Testis (tissue), 3 donors: ENCODE data around the gene SLC12A9. TPM values are rescaled to one million over a fixed set of nuclear protein-coding genes. Genes with fewer than 3 reads are reported as not detected.
A peak's percentile ranks its signal among the peaks of the same experiment; 100 is the strongest.

ENCODE experiments used
- DNase-seq: peaks from one replicate; pipeline ENCODE4 v3.0.0-alpha.2; 2019
- H3K27ac ChIP-seq, 2 donors: fragments of 200-600 bp; sonication (generic); one replicate each; pipeline ENCODE4 v1.5.1; 2019
- H3K27me3 ChIP-seq: fragments of 200-600 bp; sonication (generic); one replicate; pipeline ENCODE4 v1.5.1; 2019
- H3K36me3 ChIP-seq: fragments of 200-600 bp; sonication (generic); one replicate; pipeline ENCODE4 v1.5.1; 2017; ENCODE audit warnings: low read depth; ENCODE audit errors: missing control alignments
- H3K4me1 ChIP-seq: fragments of 200-600 bp; sonication (generic); one replicate; pipeline ENCODE4 v1.5.1; 2019
- H3K4me3 ChIP-seq, 2 donors: fragments of 200-600 bp; sonication (generic); one replicate each; pipeline ENCODE4 v1.5.1; 2017 to 2019
- H3K9me3 ChIP-seq: fragments of 200-600 bp; sonication (generic); one replicate; pipeline ENCODE4 v1.5.1; 2017
- CTCF ChIP-seq, 3 experiments: fragments of 450-650 bp in 2 of 3; fragments of 200-600 bp in 1 of 3; sonication (generic) in 1 of 3; IDR thresholded peaks; one replicate each; pipeline ENCODE4 v1.5.1; 2016 to 2019; ENCODE audit warnings: antibody characterized with exemption in 3 of 3, mild to moderate bottlenecking in 2 of 3, moderate library complexity in 1 of 3
- POLR2A ChIP-seq: fragments of 450-650 bp; IDR thresholded peaks from one replicate; pipeline ENCODE4 v1.6.1; 2017; ENCODE audit warnings: antibody characterized with exemption, mild to moderate bottlenecking, moderate library complexity
- WGBS, 2 donors: methylation state at CpG; one replicate each; pipeline ENCODE4 v1.1.5; 2018; 5-methylcytosine and 5-hydroxymethylcytosine counted together
- intact Hi-C: fragments of 100-400 bp; cut with DNase I; formaldehyde crosslinking; loops from one replicate; pipeline ENCODE4 v1.15.1; 2023; ENCODE audit warnings: low total_unique reads
- polyA plus RNA-seq: library from polyadenylated mRNA; stranded (reverse); fragments of 350-450 nt; fragmentation: Illumina TruSeq; extraction: RNeasy Lipid Tissue Mini Kit (QIAGEN cat#74804); gene quantifications from one replicate; pipeline ENCODE4 v1.2.3, GENCODE V29; 2014; ENCODE audit warnings: low read depth, low replicate concordance; ENCODE audit not compliant: insufficient read depth
- total RNA-seq, 2 donors: library from RNA; depleted of rRNA; stranded (reverse); fragments of >200 nt; gene quantifications; one replicate each; pipeline ENCODE4 v1.2.3, GENCODE V29; 2016

Gene SLC12A9
- total and polyA plus RNA-seq, 3 donors from 2014 or later, result 12.8 to 18.9 (median 13.8) TPM

- no peaks in the 10 kb centered on the region for H3K9me3 ChIP-seq
- peaks cover 27% of the 10 kb centered on the region for H3K4me1 ChIP-seq
- TF ChIP-seq CTCF (IDR thresholded peaks at IDR 0.05), result no peak
- no peak for TF ChIP-seq POLR2A
- no peaks in the 10 kb centered on the region for H3K27me3 ChIP-seq
- 41 to 43% methylated on average over 7 to 8 of the region's 8 CpGs for WGBS, 2 donors
- intact Hi-C loops, result no loop called here
- DNase-seq, result no peak
- H3K4me3 ChIP-seq, result peak overlapping the region; percentile 76 to 99
- no peaks in the 10 kb centered on the region for H3K36me3 ChIP-seq
- peak overlapping the region; percentile 96 for H3K27ac ChIP-seq
These were observed 21.7 kb downstream of the SLC12A9 start for GRCh38 chr7:100874300-100874576.

- Histone ChIP-seq H3K9me3 (no peaks in the 10 kb centered on the region), H3K36me3 (no peaks in the 10 kb centered on the region), H3K4me1 (peaks cover 27% of the 10 kb centered on the region), H3K4me3 (peak within 1 kb of the TSS; percentile 76 to 99), H3K27me3 (no peaks in the 10 kb centered on the region), H3K27ac (peak within 1 kb of the TSS; percentile 96)
- intact Hi-C loops, result no loop called here
- WGBS, 2 donors, result 1% methylated on average over 48 to 79 of the region's 79 CpGs
- DNase-seq, result peak; percentile 99
- TF ChIP-seq CTCF (IDR thresholded peaks at IDR 0.05) (peak; percentile 44 to 94 (median 75)), POLR2A (peak; percentile 70)
These were observed 22.3 kb downstream of the SLC12A9 start, which contains the start of gene SRRT for GRCh38 chr7:100874577-100875355. TSS of gene SRRT (plus strand) at chr7:100875103. CDS start at chr7:100875591, 488 bp downstream.

GRCh38 chr7:100875356-100875751, 22.8 kb downstream of the SLC12A9 start:
- 0% methylated on average over 12 to 39 of the region's 39 CpGs for WGBS, 2 donors

GRCh38 chr7:100878013-100878412, 25.5 kb downstream of the SLC12A9 start:
- no peak for TF ChIP-seq CTCF (IDR thresholded peaks at IDR 0.05)
- TF ChIP-seq POLR2A, result no peak
- Histone ChIP-seq H3K36me3 (no peaks in the 10 kb centered on the region), H3K27me3 (no peaks in the 10 kb centered on the region), H3K4me3 (no peak overlapping the region), H3K4me1 (peaks cover 27% of the 10 kb centered on the region), H3K27ac (no peak overlapping the region), H3K9me3 (no peaks in the 10 kb centered on the region)
- no peak for DNase-seq
- 69 to 71% methylated on average over 7 of the region's 7 CpGs for WGBS, 2 donors
- intact Hi-C loops, result no loop called here

More at GRCh38 chr7:100875356-100875751, 22.8 kb downstream of the SLC12A9 start:
- no peaks in the 10 kb centered on the region for H3K9me3 ChIP-seq
- no peaks in the 10 kb centered on the region for H3K27me3 ChIP-seq
- intact Hi-C loops, result no loop called here
- H3K4me3 ChIP-seq, result peak overlapping the region; percentile 76 to 99
- TF ChIP-seq CTCF (IDR thresholded peaks at IDR 0.05) (no peak), POLR2A (no peak)
- peaks cover 27% of the 10 kb centered on the region for H3K4me1 ChIP-seq
- H3K27ac ChIP-seq, result peak overlapping the region; percentile 96
- H3K36me3 ChIP-seq, result no peaks in the 10 kb centered on the region
- DNase-seq, result no peak

DNA sequence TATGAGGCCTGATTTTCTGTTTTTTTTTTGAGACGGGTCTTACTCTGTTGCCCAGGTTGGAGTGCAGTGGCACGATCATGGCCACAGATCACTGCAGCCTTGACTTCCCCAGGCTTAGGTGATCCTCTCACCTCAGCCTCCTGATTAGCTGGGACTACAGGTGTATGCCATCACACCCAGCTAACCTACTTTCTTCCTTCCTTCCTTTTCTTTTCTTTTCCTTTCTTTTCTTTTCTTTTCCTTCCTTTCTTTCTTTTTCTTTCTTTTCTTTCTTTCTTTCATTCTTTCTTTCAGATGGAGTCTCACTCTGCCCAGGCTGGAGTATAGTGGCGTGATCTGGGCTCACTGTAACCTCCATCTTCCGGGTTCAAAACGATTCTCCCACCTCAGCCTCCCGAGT, 26.2 kb downstream of the SLC12A9 start:
- Histone ChIP-seq H3K9me3 (no peaks in the 10 kb centered on the region), H3K27me3 (no peaks in the 10 kb centered on the region), H3K27ac (no peak overlapping the region), H3K4me3 (no peak overlapping the region), H3K4me1 (peaks cover 27% of the 10 kb centered on the region), H3K36me3 (no peaks in the 10 kb centered on the region)
- DNase-seq, result no peak
- intact Hi-C loops, result no loop called here
- WGBS, 2 donors, result 80% methylated on average over 6 of the region's 6 CpGs
- TF ChIP-seq POLR2A (no peak), CTCF (IDR thresholded peaks at IDR 0.05) (no peak)
